Type B pancreatic cell (in vitro differentiated cells): Measurements from ENCODE around the gene VAV2. TPM values are rescaled to one million over a fixed set of nuclear protein-coding genes. Genes with fewer than 3 reads are reported as not detected.
A peak's percentile ranks its signal among the peaks of the same experiment; 100 is the strongest.

ENCODE experiments used
- DNase-seq: peaks from one replicate; pipeline ENCODE4 v3.0.0; 2021; ENCODE audit warnings: mixed read lengths; ENCODE audit not compliant: unreplicated experiment; ENCODE audit errors: extremely low spot score
- H3K27ac Mint-ChIP-seq: 2 replicates; pipeline ENCODE4 v1.8.0; 2021; ENCODE audit warnings: mild to moderate bottlenecking, mixed read lengths
- H3K27me3 Mint-ChIP-seq: 2 replicates; pipeline ENCODE4 v1.8.0; 2021; ENCODE audit warnings: mixed read lengths
- H3K36me3 Mint-ChIP-seq: 2 replicates; pipeline ENCODE4 v1.8.0; 2021; ENCODE audit warnings: mixed read lengths
- H3K4me1 Mint-ChIP-seq: one replicate; pipeline ENCODE4 v1.8.0; 2021; ENCODE audit warnings: mixed read lengths; ENCODE audit not compliant: unreplicated experiment
- H3K4me3 Mint-ChIP-seq: 2 replicates; pipeline ENCODE4 v1.8.0; 2021; ENCODE audit warnings: mild to moderate bottlenecking, mixed read lengths
- H3K9me3 Mint-ChIP-seq: 2 replicates; pipeline ENCODE4 v1.8.0; 2021; ENCODE audit warnings: mixed read lengths
- total RNA-seq: library from RNA; stranded (reverse); gene quantifications from 2 replicates; pipeline ENCODE4 v1.2.1, GENCODE V29; 2021; ENCODE audit warnings: low replicate concordance
- TF ChIP-seq, protein P1 (sequence below): fragments of 200-600 bp; sonication (generic); conservative IDR thresholded peaks from 2 replicates; pipeline ENCODE4 v1.5.0; 2021; ENCODE audit warnings: antibody characterized with exemption, mild to moderate bottlenecking

VAV2 gene
- total RNA-seq, 1 donor from 2014 or later: 39.4 TPM

DNA sequence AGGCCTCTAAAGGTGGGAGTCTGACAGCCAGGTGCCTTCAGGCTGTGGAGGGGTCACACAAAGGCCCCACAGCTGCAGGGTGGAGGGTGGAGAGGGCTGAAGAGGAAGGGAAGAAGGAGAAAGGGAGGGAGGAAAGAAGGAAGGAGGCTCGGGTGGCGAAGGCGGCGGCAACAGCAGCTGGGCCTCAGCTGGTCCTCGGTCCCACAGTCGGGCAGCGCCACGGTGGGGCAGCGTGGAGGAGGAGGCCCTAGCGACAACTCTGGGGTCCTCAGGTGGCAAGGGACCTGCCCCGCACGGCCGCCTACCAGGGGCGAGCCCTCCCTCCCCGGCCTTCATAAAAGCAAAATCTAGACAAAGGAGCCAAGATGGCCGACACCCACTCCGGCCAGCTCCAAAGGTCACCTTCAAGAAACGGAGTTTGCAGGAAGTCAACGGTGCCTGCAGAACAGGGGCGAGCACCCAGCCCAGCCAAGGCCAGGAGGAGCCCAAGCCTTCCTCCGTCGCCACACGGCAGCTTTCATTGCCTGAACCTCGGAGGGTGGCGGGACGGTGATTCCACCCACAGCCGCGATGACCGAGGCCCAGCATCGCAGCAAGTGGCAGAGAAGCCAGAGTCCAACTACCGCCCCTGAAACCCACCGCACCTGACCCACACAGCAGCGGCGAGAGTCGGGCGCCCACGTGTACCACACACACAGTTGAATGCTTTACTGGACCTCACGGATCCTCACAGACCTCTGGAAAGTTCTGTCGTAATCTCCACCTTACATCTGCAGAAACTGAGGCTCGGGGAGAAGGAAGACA, 98.7 kb downstream of the VAV2 start:
- H3K27ac Mint-ChIP-seq: peak overlapping the region; percentile 95
- no peak for DNase-seq
- no peaks in the 10 kb centered on the region for H3K9me3 Mint-ChIP-seq
- TF ChIP-seq, protein P1, sequence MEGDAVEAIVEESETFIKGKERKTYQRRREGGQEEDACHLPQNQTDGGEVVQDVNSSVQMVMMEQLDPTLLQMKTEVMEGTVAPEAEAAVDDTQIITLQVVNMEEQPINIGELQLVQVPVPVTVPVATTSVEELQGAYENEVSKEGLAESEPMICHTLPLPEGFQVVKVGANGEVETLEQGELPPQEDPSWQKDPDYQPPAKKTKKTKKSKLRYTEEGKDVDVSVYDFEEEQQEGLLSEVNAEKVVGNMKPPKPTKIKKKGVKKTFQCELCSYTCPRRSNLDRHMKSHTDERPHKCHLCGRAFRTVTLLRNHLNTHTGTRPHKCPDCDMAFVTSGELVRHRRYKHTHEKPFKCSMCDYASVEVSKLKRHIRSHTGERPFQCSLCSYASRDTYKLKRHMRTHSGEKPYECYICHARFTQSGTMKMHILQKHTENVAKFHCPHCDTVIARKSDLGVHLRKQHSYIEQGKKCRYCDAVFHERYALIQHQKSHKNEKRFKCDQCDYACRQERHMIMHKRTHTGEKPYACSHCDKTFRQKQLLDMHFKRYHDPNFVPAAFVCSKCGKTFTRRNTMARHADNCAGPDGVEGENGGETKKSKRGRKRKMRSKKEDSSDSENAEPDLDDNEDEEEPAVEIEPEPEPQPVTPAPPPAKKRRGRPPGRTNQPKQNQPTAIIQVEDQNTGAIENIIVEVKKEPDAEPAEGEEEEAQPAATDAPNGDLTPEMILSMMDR: no peak
- no peak overlapping the region for H3K4me3 Mint-ChIP-seq
- H3K36me3 Mint-ChIP-seq: peaks cover 8% of the 10 kb centered on the region
- H3K4me1 Mint-ChIP-seq: peaks cover 46% of the 10 kb centered on the region
- H3K27me3 Mint-ChIP-seq: no peaks in the 10 kb centered on the region

DNA sequence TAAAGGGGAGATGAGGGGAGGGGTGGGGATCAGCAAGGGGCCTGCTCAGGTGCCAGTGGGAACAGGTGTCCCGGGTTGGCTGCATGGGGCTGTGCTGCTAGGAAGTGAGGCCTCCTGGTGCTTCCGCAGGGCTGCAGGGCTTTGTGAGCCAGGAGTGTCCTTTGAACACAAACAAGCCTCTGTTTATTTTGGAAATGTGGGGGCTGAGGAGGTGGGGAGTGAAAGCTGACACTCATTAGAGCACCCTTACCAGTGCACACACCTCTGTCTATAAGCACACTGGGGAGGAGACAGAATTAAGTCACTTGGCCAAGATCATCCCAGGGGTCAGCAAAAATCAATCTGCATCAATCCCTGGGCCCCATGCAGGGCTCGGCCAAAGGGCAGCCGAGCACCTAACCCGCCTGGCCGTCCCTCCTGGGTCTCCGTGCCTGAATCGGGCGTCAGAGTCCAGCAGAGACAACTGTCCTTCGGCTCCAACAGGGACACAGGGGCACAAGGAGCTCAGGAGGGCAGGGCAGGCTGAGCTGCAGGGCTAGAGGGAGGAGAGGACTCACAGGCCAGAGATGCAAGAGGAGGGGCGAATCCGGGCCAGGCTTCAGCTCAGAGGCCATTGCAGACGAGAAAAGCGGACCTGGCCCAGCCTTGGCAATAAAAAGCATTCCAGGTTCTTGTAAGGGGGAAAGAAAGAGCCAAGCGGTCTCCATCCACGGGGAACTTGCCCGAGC, 99.8 kb downstream of the VAV2 start:
- Mint-ChIP-seq H3K9me3 (no peaks in the 10 kb centered on the region), H3K27me3 (no peaks in the 10 kb centered on the region), H3K27ac (peak overlapping the region; percentile 95), H3K36me3 (peaks cover 4% of the 10 kb centered on the region), H3K4me1 (peaks cover 45% of the 10 kb centered on the region), H3K4me3 (peak overlapping the region; percentile 62)
- DNase-seq: no peak
- TF ChIP-seq, protein P1: no peak

DNA sequence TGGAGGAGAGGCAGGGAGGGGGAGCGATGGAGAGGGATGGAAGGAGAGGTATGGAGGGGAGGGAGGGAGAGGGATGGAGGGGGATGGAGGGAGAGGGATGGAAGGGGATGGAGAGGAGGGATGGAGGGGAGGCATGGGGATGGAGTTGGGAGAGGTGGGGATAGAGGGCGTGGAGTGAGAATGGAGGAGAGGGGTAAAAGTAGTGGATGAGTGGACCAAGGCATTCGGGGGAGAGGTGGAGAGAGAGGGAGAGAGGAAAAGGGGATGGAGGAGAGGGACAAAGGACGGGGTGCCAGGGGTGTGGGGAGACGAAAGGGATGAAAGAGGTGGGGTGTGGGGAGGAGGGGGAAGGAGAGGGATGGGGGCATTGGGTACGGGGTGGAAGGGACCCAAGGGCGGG, 100.4 kb downstream of the VAV2 start:
- TF ChIP-seq, protein P1: no peak
- Mint-ChIP-seq H3K4me1 (peaks cover 44% of the 10 kb centered on the region), H3K36me3 (peaks cover 3% of the 10 kb centered on the region), H3K27me3 (no peaks in the 10 kb centered on the region), H3K4me3 (no peak overlapping the region), H3K27ac (no peak overlapping the region), H3K9me3 (no peaks in the 10 kb centered on the region)
- DNase-seq: no peak

DNA sequence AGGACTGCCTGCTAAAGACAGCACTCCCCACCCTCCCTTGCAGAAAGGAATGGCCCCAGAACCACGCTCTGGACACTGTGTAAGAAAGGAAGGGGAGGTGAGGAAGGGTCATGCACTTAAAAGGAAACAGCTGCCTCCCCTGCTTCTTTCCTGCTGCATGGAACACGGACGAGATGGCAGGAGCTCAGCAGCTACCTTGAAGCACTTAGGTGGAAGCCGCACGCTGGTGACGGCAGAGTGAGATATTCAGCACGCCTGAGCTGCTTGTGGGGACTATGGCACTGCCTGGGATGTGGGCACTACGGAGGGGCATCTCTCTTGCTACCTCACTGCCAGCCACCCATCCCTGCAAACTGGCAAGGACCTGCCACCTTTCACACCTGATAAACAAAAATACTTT, 101.5 kb downstream of the VAV2 start:
- Mint-ChIP-seq H3K4me1 (peaks cover 44% of the 10 kb centered on the region), H3K36me3 (peaks cover 3% of the 10 kb centered on the region), H3K27me3 (no peaks in the 10 kb centered on the region), H3K27ac (peak overlapping the region; percentile 74), H3K4me3 (no peak overlapping the region), H3K9me3 (no peaks in the 10 kb centered on the region)
- TF ChIP-seq, protein P1: no peak
- DNase-seq: no peak

DNA sequence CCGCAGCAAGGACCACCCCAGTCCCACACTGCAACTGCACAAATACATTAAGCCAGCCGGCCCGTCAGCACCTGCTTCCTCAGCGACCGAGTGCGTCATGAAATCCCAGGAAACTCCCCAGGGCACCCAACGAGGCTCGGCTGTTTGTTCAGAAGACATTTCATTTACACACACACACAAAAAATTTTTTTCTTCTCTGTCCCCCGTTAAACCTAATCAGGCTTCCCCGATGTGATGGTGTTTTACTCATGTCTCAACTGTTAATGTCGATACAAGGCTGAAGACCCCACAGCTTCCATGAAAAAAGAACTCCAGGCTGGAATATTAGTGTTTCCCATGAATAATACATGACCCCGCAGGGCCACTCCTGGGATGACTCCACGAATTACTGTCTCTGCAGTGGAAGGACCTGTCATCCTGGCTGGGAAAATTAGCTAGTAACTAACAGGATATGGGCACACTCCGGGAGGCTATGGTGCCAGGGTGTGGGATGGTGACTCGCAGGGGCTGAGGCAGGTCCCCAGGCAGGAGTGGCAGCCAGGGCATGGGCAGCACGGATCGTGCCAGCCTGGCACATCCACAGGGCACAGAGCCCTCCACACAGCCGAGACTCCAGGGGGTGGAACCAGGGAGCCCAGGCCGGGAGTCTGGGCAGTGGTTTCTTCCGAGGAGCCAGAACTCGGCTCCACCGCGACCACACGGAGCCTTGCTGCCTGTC, 102.4 kb downstream of the VAV2 start:
- Mint-ChIP-seq H3K9me3 (no peaks in the 10 kb centered on the region), H3K36me3 (no peaks in the 10 kb centered on the region), H3K4me3 (peak overlapping the region; percentile 4), H3K27me3 (no peaks in the 10 kb centered on the region), H3K27ac (peak overlapping the region; percentile 75), H3K4me1 (peaks cover 39% of the 10 kb centered on the region)
- TF ChIP-seq, protein P1: no peak
- DNase-seq: no peak
